ENCODE results near the gene NDUFB10. TPM values are rescaled to one million over a fixed set of nuclear protein-coding genes. Genes with fewer than 3 reads are reported as not detected.

The NDUFB10 gene
- total RNA-seq, 4 donors from 2014 or later, result 214 to 400 (median 243) TPM

GRCh38 chr16:1944612-1945199 lies 14.6 kb upstream of the NDUFB10 start:
- WGBS, 2 donors (ENCODE audit: low coverage in 1 of 2), result 81 to 88% methylated on average over 4 to 12 of the region's 21 CpGs
- no peak overlapping the region for H3K27ac ChIP-seq
- H3K4me1 ChIP-seq, result peaks cover 2 to 34% (median 11%) of the 10 kb centered on the region in 3 donors
- peaks cover 0 to 17% of the 10 kb centered on the region in 2 donors for H3K36me3 ChIP-seq
- no peaks in the 10 kb centered on the region for H3K27me3 ChIP-seq
- H3K4me3 ChIP-seq, result no peak overlapping the region
- ATAC-seq, result no peak
- TF ChIP-seq POLR2AphosphoS5 (IDR thresholded peaks at IDR 0.05), result no peak
- no peak for TF ChIP-seq CTCF (IDR thresholded peaks at IDR 0.05)
- TF ChIP-seq EP300 (IDR thresholded peaks at IDR 0.05), result no peak
- no peak for TF ChIP-seq POLR2A (IDR thresholded peaks at IDR 0.05)
- no peaks in the 10 kb centered on the region for H3K9me3 ChIP-seq

GRCh38 chr16:1945559-1946391 lies 13.6 kb upstream of the NDUFB10 start:
- ATAC-seq, result no peak
- no peak overlapping the region for H3K27ac ChIP-seq
- no peak overlapping the region for H3K4me3 ChIP-seq
- H3K27me3 ChIP-seq, result no peaks in the 10 kb centered on the region
- H3K4me1 ChIP-seq, result peaks cover 2 to 27% (median 11%) of the 10 kb centered on the region in 3 donors
- TF ChIP-seq POLR2AphosphoS5 (IDR thresholded peaks at IDR 0.05), result no peak
- no peak for TF ChIP-seq EP300 (IDR thresholded peaks at IDR 0.05)
- TF ChIP-seq POLR2A (IDR thresholded peaks at IDR 0.05), result no peak
- no peak for TF ChIP-seq CTCF (IDR thresholded peaks at IDR 0.05)
- no peaks in the 10 kb centered on the region for H3K9me3 ChIP-seq
- peaks cover 0 to 6% of the 10 kb centered on the region in 2 donors for H3K36me3 ChIP-seq
- 75 to 85% methylated on average over 2 to 13 of the region's 19 CpGs for WGBS, 2 donors (ENCODE audit: low coverage in 1 of 2)

GRCh38 chr16:1946495-1947368 lies 12.6 kb upstream of the NDUFB10 start:
- Histone ChIP-seq H3K36me3 (no peaks in the 10 kb centered on the region), H3K4me1 (peaks cover 2 to 18% (median 7%) of the 10 kb centered on the region in 3 donors), H3K4me3 (no peak overlapping the region), H3K27ac (no peak overlapping the region), H3K27me3 (no peaks in the 10 kb centered on the region), H3K9me3 (no peaks in the 10 kb centered on the region)
- TF ChIP-seq CTCF (IDR thresholded peaks at IDR 0.05) (no peak), POLR2A (IDR thresholded peaks at IDR 0.05) (no peak), POLR2AphosphoS5 (IDR thresholded peaks at IDR 0.05) (no peak), EP300 (IDR thresholded peaks at IDR 0.05) (no peak)
- WGBS, 2 donors (ENCODE audit: low coverage in 1 of 2), result no CpG with 5 or more reads among the region's 38 CpGs
- no peak for ATAC-seq

- Histone ChIP-seq H3K36me3 (no peaks in the 10 kb centered on the region), H3K9me3 (no peaks in the 10 kb centered on the region), H3K4me1 (peaks cover 0 to 12% (median 3%) of the 10 kb centered on the region in 3 donors), H3K4me3 (no peak overlapping the region), H3K27me3 (no peaks in the 10 kb centered on the region), H3K27ac (no peak overlapping the region)
- TF ChIP-seq POLR2AphosphoS5 (IDR thresholded peaks at IDR 0.05) (no peak), CTCF (IDR thresholded peaks at IDR 0.05) (no peak), POLR2A (IDR thresholded peaks at IDR 0.05) (no peak), EP300 (IDR thresholded peaks at IDR 0.05) (no peak)
- ATAC-seq, result no peak
- WGBS, 2 donors (ENCODE audit: low coverage in 1 of 2), result no CpG with 5 or more reads among the region's 9 CpGs
Measured at GRCh38 chr16:1947369-1947670, 12.0 kb upstream of the NDUFB10 start.
